HG03521 (cell line): Measurements from ENCODE around the gene KRT73.

Experiments
- ATAC-seq: cut with Tn5 transposase; IDR thresholded peaks from one replicate; pipeline ENCODE4 v1.9.1; 2021; ENCODE audit warnings: mild to moderate bottlenecking, moderate library complexity; ENCODE audit not compliant: unreplicated experiment

Gene KRT73

GRCh38 chr12:52575256-52575655 is 43.1 kb downstream of the KRT73 start:
- ATAC-seq, result no peak

GRCh38 chr12:52573743-52574142 is 44.6 kb downstream of the KRT73 start, which contains the start of gene KRT74:
KRT74 (minus strand) TSS chr12:52573843; CDS start chr12:52573777, 66 bp downstream.
- ATAC-seq, result no peak

GRCh38 chr12:52573306-52573705 is 45.1 kb downstream of the KRT73 start:
- ATAC-seq, result no peak

- ATAC-seq, result no peak
These were observed 47.8 kb downstream of the KRT73 start for GRCh38 chr12:52570511-52570910.

GRCh38 chr12:52568111-52568510 is 50.2 kb downstream of the KRT73 start:
- ATAC-seq, result no peak

- no peak for ATAC-seq
These were observed 51.5 kb downstream of the KRT73 start for GRCh38 chr12:52566847-52567291.

- ATAC-seq, result no peak
These were observed 53.8 kb downstream of the KRT73 start for GRCh38 chr12:52564582-52564981.

GRCh38 chr12:52561880-52562449 is 56.4 kb downstream of the KRT73 start:
- ATAC-seq, result no peak

- no peak for ATAC-seq
These were observed 58.4 kb downstream of the KRT73 start for GRCh38 chr12:52559979-52560378.

- ATAC-seq, result no peak
These were observed 59.4 kb downstream of the KRT73 start for GRCh38 chr12:52558781-52559445.
